ENCODE results near the gene EWSR1.
"Not testable (repeated sequence)": the region's sequence is repeated elsewhere in the genome, so short reads cannot be mapped to it uniquely, and the experiment has no call there.

EWSR1 gene

GRCh38 chr22:29267858-29268510 is at the start of gene EWSR1, which contains the start of gene RHBDD3:
Gene EWSR1 (plus strand): TSS chr22:29268268. CDS start chr22:29268337, 69 bp downstream.
Gene RHBDD3 (minus strand): TSS chr22:29267981. CDS start chr22:29265626, 2,355 bp downstream.
- Histone ChIP-seq H2AFZ (ENCODE audit: low read depth) (peak within 1 kb of the TSS; percentile 96), H3K27me3 (ENCODE audit: insufficient read depth, low read depth) (no peaks in the 10 kb centered on the region), H3K36me3 (ENCODE audit: insufficient read depth) (peaks cover 20% of the 10 kb centered on the region; the same call in 1 of the 2 replicates), H3K9ac (peak within 1 kb of the TSS; percentile 100), H3K79me2 (ENCODE audit: insufficient read depth, low read depth) (peaks cover 71% of the 10 kb centered on the region), H3K4me1 (ENCODE audit: low read depth, poor library complexity, severe bottlenecking) (peaks cover 41% of the 10 kb centered on the region), H3K27ac (peak within 1 kb of the TSS; percentile 99), H4K20me1 (ENCODE audit: insufficient read depth) (peaks cover 31% of the 10 kb centered on the region), H3K4me3 (IDR thresholded peaks at IDR 0.05; ENCODE audit: insufficient read depth, low read depth, low read length) (no peak within 1 kb of the TSS), H3K4me2 (peak within 1 kb of the TSS; percentile 95)
- no peak for TF ChIP-seq CTCF (conservative IDR thresholded peaks at IDR 0.05; ENCODE audit: low read depth, low read length)

GRCh38 chr22:29218758-29219408 is 49.2 kb upstream of the EWSR1 start:
- Histone ChIP-seq H3K79me2 (ENCODE audit: insufficient read depth, low read depth) (no peaks in the 10 kb centered on the region), H2AFZ (ENCODE audit: low read depth) (no peak overlapping the region)

GRCh38 chr22:29219409-29219782 is 48.7 kb upstream of the EWSR1 start:
- not testable (repeated sequence) for H2AFZ ChIP-seq (ENCODE audit: low read depth); H3K4me1 ChIP-seq (ENCODE audit: low read depth, poor library complexity, severe bottlenecking); H3K4me2 ChIP-seq; H3K79me2 ChIP-seq (ENCODE audit: insufficient read depth, low read depth); H3K9ac ChIP-seq; H3K27me3 ChIP-seq (ENCODE audit: insufficient read depth, low read depth); H4K20me1 ChIP-seq (ENCODE audit: insufficient read depth); H3K4me3 ChIP-seq (IDR thresholded peaks at IDR 0.05; ENCODE audit: insufficient read depth, low read depth, low read length); H3K36me3 ChIP-seq (ENCODE audit: insufficient read depth); H3K27ac ChIP-seq

More at GRCh38 chr22:29218758-29219408, 49.2 kb upstream of the EWSR1 start:
- Histone ChIP-seq H4K20me1 (ENCODE audit: insufficient read depth) (no peaks in the 10 kb centered on the region), H3K36me3 (ENCODE audit: insufficient read depth) (no peaks in the 10 kb centered on the region), H3K4me3 (IDR thresholded peaks at IDR 0.05; ENCODE audit: insufficient read depth, low read depth, low read length) (no peak overlapping the region), H3K4me1 (ENCODE audit: low read depth, poor library complexity, severe bottlenecking) (peaks cover 4% of the 10 kb centered on the region), H3K27me3 (ENCODE audit: insufficient read depth, low read depth) (no peaks in the 10 kb centered on the region), H3K9ac (no peak overlapping the region), H3K4me2 (no peak overlapping the region), H3K27ac (no peak overlapping the region)
- TF ChIP-seq CTCF (conservative IDR thresholded peaks at IDR 0.05; ENCODE audit: low read depth, low read length) = no peak

GRCh38 chr22:29219881-29220670 is 48.0 kb upstream of the EWSR1 start:
- peaks cover 4% of the 10 kb centered on the region for H3K4me1 ChIP-seq (ENCODE audit: low read depth, poor library complexity, severe bottlenecking)
- H2AFZ ChIP-seq (ENCODE audit: low read depth) = no peak overlapping the region
- no peak overlapping the region for H3K27ac ChIP-seq
- no peaks in the 10 kb centered on the region for H3K27me3 ChIP-seq (ENCODE audit: insufficient read depth, low read depth)
- no peak overlapping the region for H3K9ac ChIP-seq
- no peak overlapping the region for H3K4me2 ChIP-seq
- no peak for TF ChIP-seq CTCF (conservative IDR thresholded peaks at IDR 0.05; ENCODE audit: low read depth, low read length)
- no peaks in the 10 kb centered on the region for H4K20me1 ChIP-seq (ENCODE audit: insufficient read depth)
- no peak overlapping the region for H3K4me3 ChIP-seq (IDR thresholded peaks at IDR 0.05; ENCODE audit: insufficient read depth, low read depth, low read length)
- no peaks in the 10 kb centered on the region for H3K79me2 ChIP-seq (ENCODE audit: insufficient read depth, low read depth)
- H3K36me3 ChIP-seq (ENCODE audit: insufficient read depth) = no peaks in the 10 kb centered on the region

All from KMS-11 (cell line).